Caco-2 (cell line): ENCODE results near the gene ABHD12. TPM values are rescaled to one million over a fixed set of nuclear protein-coding genes. Genes with fewer than 3 reads are reported as not detected.
"Not testable (repeated sequence)": the region's sequence is repeated elsewhere in the genome, so short reads cannot be mapped to it uniquely, and the experiment has no call there.

Experiments used
- BruUV-seq: library from RNA; stranded (reverse); fragments of 400-500 nt; replicated peaks from 2 replicates; lab custom pipeline; 2021; lab: Mats Ljungman, UMichigan
- CTCF ChIA-PET: fragments of 300-600 bp; sonication (Branson Sonifier 250); formaldehyde crosslinking; loops from one replicate; lab custom pipeline; 2022; ENCODE audit warnings: antibody characterized with exemption; lab: Charles Lee
- POLR2A ChIA-PET: fragments of 300-600 bp; sonication (Branson Sonifier 250); formaldehyde crosslinking; loops from one replicate; lab custom pipeline; 2022; ENCODE audit warnings: antibody characterized with exemption; lab: Charles Lee
- DNase-seq, 2 experiments: peaks; one replicate each; pipeline versions ENCODE4 v3.0.0 to v3.0.0-alpha.2; 2020 to 2022
- H3K27me3 ChIP-seq: replicated peaks from 2 replicates; pipeline ENCODE4 v1.6.0; 2011; ENCODE audit warnings: low read length; ENCODE audit not compliant: control insufficient read depth, insufficient read depth
- H3K36me3 ChIP-seq: 2 replicates; pipeline ENCODE4 v1.5.1; 2011; ENCODE audit warnings: low read length; ENCODE audit not compliant: control insufficient read depth, insufficient read depth
- H3K4me1 ChIP-seq: fragments of 250-450 bp; sonication (Bioruptor Pico); 2 replicates; pipeline ENCODE4 v1.5.1; 2020; ENCODE audit warnings: mild to moderate bottlenecking
- H3K4me3 ChIP-seq: 2 replicates; pipeline ENCODE4 v1.5.1; 2011; ENCODE audit warnings: low read depth, mild to moderate bottlenecking, control low read depth, low read length
- H3K9me3 ChIP-seq: fragments of 250-450 bp; sonication (Bioruptor Pico); 2 replicates; pipeline ENCODE4 v1.5.1; 2020; ENCODE audit warnings: mild to moderate bottlenecking, moderate library complexity
- H3K27ac Mint-ChIP-seq: one replicate; pipeline ENCODE4 v1.8.0; 2022; ENCODE audit warnings: mixed read lengths; ENCODE audit not compliant: unreplicated experiment
- H3K27me3 Mint-ChIP-seq: one replicate; pipeline ENCODE4 v1.8.0; 2022; ENCODE audit warnings: mixed read lengths; ENCODE audit not compliant: insufficient read depth, unreplicated experiment
- H3K36me3 Mint-ChIP-seq: one replicate; pipeline ENCODE4 v1.8.0; 2022; ENCODE audit warnings: mild to moderate bottlenecking, mixed read lengths; ENCODE audit not compliant: insufficient read depth, unreplicated experiment
- H3K4me1 Mint-ChIP-seq: one replicate; pipeline ENCODE4 v1.8.0; 2022; ENCODE audit warnings: low read depth, mixed read lengths; ENCODE audit not compliant: unreplicated experiment
- H3K4me3 Mint-ChIP-seq: one replicate; pipeline ENCODE4 v1.8.0; 2022; ENCODE audit warnings: mild to moderate bottlenecking, moderate library complexity, mixed read lengths; ENCODE audit not compliant: unreplicated experiment
- H3K9me3 Mint-ChIP-seq: one replicate; pipeline ENCODE4 v1.8.0; 2022; ENCODE audit warnings: mixed read lengths; ENCODE audit not compliant: unreplicated experiment
- intact Hi-C: fragments of 100-400 bp; cut with micrococcal nuclease; formaldehyde crosslinking; loops from one replicate; pipeline ENCODE4 v1.10.0; 2022; ENCODE audit not compliant: unreplicated experiment
- total RNA-seq: library from RNA; stranded (reverse); gene quantifications from 2 replicates; pipeline ENCODE4 v1.2.3, GENCODE V29; 2022
- TF ChIP-seq, protein P1 (sequence below), 2 experiments: fragments of 200-600 bp in 1 of 2; IDR thresholded peaks; 1 replicate in 1 of 2; 2 replicates in 1 of 2; pipeline versions ENCODE4 v1.5.1 to v1.8.0; 2011 to 2022; ENCODE audit warnings: antibody characterized with exemption in 1 of 2, control low read depth in 1 of 2, inconsistent platforms in 1 of 2, low read depth in 1 of 2, low read length in 1 of 2, mild to moderate bottlenecking in 1 of 2, moderate library complexity in 1 of 2; ENCODE audit not compliant: insufficient read depth in 1 of 2, severe bottlenecking in 1 of 2, unreplicated experiment in 1 of 2

Gene ABHD12
- total RNA-seq, 1 experiment from 2014 or later: 104 TPM

- H3K27ac Mint-ChIP-seq: no peak overlapping the region
- Histone ChIP-seq H3K27me3 (no peaks in the 10 kb centered on the region), H3K36me3 (peaks cover 2% of the 10 kb centered on the region; the same call in 1 of the 2 replicates), H3K4me3 (no peak overlapping the region), H3K4me1 (peaks cover 31% of the 10 kb centered on the region), H3K9me3 (no peaks in the 10 kb centered on the region)
- no TSS peak for BruUV-seq
- CTCF ChIA-PET: no interaction called here
- intact Hi-C loops: loop anchor here (5.0 kb wide), 1 partner anchor 66 kb away; the partner anchor contains the start of gene PYGB
- TF ChIP-seq, protein P1, sequence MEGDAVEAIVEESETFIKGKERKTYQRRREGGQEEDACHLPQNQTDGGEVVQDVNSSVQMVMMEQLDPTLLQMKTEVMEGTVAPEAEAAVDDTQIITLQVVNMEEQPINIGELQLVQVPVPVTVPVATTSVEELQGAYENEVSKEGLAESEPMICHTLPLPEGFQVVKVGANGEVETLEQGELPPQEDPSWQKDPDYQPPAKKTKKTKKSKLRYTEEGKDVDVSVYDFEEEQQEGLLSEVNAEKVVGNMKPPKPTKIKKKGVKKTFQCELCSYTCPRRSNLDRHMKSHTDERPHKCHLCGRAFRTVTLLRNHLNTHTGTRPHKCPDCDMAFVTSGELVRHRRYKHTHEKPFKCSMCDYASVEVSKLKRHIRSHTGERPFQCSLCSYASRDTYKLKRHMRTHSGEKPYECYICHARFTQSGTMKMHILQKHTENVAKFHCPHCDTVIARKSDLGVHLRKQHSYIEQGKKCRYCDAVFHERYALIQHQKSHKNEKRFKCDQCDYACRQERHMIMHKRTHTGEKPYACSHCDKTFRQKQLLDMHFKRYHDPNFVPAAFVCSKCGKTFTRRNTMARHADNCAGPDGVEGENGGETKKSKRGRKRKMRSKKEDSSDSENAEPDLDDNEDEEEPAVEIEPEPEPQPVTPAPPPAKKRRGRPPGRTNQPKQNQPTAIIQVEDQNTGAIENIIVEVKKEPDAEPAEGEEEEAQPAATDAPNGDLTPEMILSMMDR (IDR thresholded peaks at IDR 0.05; ENCODE audit: insufficient read depth in 1 of 2, low read depth in 1 of 2, low read length in 1 of 2, severe bottlenecking in 1 of 2, unreplicated experiment in 1 of 2): no peak
- POLR2A ChIA-PET: no interaction called here
- no peak for DNase-seq
- peaks cover 51% of the 10 kb centered on the region for H3K36me3 Mint-ChIP-seq
- no peak overlapping the region for H3K4me3 Mint-ChIP-seq
- peaks cover 28% of the 10 kb centered on the region for H3K4me1 Mint-ChIP-seq
- H3K27me3 Mint-ChIP-seq: no peaks in the 10 kb centered on the region
- H3K9me3 Mint-ChIP-seq: no peaks in the 10 kb centered on the region
Measured at GRCh38 chr20:25313593-25313992, 77.0 kb downstream of the ABHD12 start.

DNA sequence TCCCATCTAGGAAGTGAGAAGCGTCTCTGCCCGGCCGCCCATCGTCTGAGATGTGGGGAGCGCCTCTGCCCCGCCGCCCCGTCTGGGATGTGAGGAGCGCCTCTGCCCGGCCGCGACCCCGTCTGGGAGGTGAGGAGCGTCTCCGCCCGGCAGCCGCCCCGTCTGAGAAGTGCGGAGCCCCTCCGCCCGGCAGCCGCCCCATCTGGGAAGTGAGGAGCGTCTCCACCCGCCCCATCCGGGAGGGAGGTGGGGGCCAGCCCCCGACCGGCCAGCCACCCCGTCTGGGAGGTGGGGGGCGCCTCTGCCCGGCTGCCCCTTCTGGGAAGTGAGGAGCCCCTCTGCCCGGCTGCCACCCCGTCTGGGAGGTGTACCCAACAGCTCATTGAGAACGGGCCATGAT is 77.9 kb downstream of the ABHD12 start:
- CTCF ChIA-PET, H3K27me3 ChIP-seq, H3K4me3 ChIP-seq, H3K36me3 ChIP-seq, H3K4me3 Mint-ChIP-seq, H3K9me3 Mint-ChIP-seq, BruUV-seq, POLR2A ChIA-PET, H3K27ac Mint-ChIP-seq, H3K27me3 Mint-ChIP-seq, H3K9me3 ChIP-seq: not testable (repeated sequence)
- intact Hi-C loops: loop anchor here (5.0 kb wide), 1 partner anchor 65 kb away; the partner anchor contains the start of gene PYGB
- peaks cover 31% of the 10 kb centered on the region for H3K4me1 ChIP-seq
- H3K4me1 Mint-ChIP-seq: peaks cover 28% of the 10 kb centered on the region
- DNase-seq: peak in 1 of 2 experiments; percentile 14
- H3K36me3 Mint-ChIP-seq: peaks cover 57% of the 10 kb centered on the region

GRCh38 chr20:25310921-25311728 is 79.5 kb downstream of the ABHD12 start:
- H3K4me3 ChIP-seq: no peak overlapping the region
- Mint-ChIP-seq H3K27me3 (no peaks in the 10 kb centered on the region), H3K4me1 (peaks cover 28% of the 10 kb centered on the region), H3K9me3 (no peaks in the 10 kb centered on the region), H3K4me3 (peak overlapping the region; percentile 51), H3K27ac (peak overlapping the region; percentile 87), H3K36me3 (peaks cover 63% of the 10 kb centered on the region)
- peaks cover 31% of the 10 kb centered on the region for H3K4me1 ChIP-seq
- POLR2A ChIA-PET: interaction anchor here (0.6 kb wide), 1 partner anchor 96 kb away, joined by 3 read pairs; the partner anchor contains the start of gene GINS1
- peaks cover 4% of the 10 kb centered on the region; the same call in 1 of the 2 replicates for H3K36me3 ChIP-seq
- BruUV-seq: no TSS peak
- H3K9me3 ChIP-seq: no peaks in the 10 kb centered on the region
- intact Hi-C loops: loop anchor here (1.0 to 5.0 kb wide), 4 partner anchors 28 to 87 kb away; partner anchors contain the start of genes ABHD12 and PYGB
- peak in 1 of 2 experiments; percentile 38 for DNase-seq
- H3K27me3 ChIP-seq: no peaks in the 10 kb centered on the region
- CTCF ChIA-PET: interaction anchor here (0.6 to 1.4 kb wide), 4 partner anchors 25 to 88 kb away, joined by 3 to 7 read pairs (median 4); no protein-coding TSS in a partner anchor
- TF ChIP-seq, protein P1 (IDR thresholded peaks at IDR 0.05; ENCODE audit: insufficient read depth in 1 of 2, low read depth in 1 of 2, low read length in 1 of 2, severe bottlenecking in 1 of 2, unreplicated experiment in 1 of 2): no peak
